ENCODE measurements around the gene HIPK4.
"Not testable (repeated sequence)": the region's sequence is repeated elsewhere in the genome, so short reads cannot be mapped to it uniquely, and the experiment has no call there.

HIPK4 gene

DNA sequence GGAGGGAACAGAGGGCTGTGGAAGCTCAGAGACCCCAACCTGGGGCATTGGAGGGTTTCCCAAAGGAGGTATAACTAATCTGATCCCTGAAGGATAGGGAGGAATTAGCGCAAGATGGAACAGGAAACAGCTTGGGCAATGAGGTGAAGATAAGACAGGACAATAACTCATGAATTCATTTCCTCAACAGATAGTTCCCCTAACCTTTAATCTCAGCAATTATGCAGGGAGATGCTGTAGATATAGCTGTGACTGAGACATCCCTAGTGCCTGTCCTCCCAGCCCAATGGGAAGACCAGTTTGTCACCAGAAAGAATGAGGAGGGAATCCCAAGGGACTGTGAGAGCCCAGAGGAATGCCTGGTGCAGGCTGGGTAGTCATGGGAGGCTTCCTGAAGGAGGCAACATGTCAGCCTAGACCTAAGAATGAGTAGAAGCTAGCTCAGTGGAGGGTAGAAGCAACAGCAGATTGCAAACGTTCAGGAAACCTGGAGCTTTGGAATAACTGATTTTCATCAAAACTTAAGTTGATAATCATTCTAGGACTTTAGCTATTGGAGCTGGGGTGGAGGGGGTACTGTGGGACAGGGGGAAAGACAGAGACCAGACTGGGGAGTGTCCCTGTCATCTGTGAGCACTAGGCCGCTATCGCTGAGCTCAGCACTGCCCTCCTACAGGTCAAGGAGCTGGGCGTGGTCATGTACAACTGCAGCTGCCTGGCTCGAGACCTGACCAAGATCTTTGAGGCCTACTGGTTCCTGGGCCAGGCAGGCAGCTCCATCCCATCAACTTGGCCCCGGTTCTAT is 18.8 kb downstream of the HIPK4 start:
- H3K27ac ChIP-seq: no peak overlapping the region

DNA sequence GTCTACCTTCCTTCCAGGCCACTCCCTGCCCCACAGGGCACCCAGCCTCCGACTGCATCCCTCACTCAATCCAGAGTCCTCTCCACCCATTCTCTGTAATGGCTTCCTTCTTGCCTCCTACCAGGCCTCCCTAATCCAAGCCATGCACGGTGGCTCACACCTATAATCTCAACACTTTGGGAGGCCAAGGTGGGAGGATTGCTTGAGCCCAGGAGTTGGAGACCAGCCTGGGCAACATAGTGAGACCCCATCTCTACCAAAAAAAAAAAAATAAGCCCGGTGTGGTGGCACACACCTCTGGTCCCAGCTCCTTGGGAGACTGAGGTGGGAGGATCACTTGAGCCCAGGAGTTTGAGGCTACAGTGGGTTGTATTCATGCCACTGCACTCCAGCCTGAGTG is 19.7 kb downstream of the HIPK4 start:
- H3K27ac ChIP-seq, H3K4me3 ChIP-seq: not testable (repeated sequence)

More for the DNA sequence above, 18.8 kb downstream of the HIPK4 start:
- no peak overlapping the region for H3K4me3 ChIP-seq

DNA sequence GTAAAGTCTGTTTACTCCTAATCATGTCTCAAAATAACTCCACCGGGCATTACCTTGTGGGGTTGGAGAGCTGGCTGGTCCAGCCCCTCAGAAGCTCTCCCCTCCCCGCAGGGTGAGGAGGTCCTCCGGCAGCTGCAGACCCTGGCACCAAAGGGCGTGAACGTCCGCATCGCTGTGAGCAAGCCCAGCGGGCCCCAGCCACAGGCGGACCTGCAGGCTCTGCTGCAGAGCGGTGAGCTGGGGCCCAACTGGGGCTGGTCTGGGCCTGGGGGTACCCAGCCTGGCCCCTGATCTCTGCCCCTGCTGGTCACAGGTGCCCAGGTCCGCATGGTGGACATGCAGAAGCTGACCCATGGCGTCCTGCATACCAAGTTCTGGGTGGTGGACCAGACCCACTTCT is 20.2 kb downstream of the HIPK4 start:
- Histone ChIP-seq H3K4me3 (no peak overlapping the region), H3K27ac (no peak overlapping the region)

DNA sequence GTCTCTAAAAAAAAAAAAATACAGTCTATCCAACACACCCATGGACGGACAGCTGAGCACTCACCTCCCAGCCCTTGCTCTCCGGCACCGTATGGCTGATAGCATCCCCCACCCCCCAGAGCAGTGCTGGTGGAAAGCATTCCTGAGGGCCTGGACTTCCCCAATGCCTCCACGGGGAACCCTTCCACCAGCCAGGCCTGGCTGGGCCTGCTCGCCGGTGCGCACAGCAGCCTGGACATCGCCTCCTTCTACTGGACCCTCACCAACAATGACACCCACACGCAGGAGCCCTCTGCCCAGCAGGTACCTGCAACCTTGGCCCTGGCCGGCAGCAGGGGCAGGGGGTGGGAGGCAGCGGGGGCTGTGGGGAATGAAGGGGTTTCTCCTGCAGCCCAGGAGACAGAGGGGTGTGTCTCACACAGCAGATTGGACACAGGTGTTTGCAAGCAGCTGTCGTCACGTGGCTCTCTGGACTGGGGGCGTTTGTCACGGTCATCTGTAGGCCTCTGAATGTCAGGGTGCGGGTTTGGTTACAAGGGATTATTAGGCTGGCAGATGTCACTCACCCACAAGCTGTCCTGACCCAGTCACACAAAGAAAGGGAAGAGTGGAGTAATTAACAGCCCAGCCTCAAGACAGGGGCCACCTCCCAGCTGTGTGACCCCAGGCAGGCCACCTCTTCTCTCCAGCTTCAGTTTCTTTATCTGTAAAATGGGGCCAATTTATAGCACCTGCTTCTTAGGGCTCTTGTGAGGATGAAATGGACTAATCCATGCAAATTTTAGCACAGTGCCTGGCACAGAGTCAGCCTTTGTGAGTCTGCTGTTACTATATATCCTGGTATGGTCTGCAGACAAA is 22.2 kb downstream of the HIPK4 start:
- Histone ChIP-seq H3K4me3 (no peak overlapping the region), H3K27ac (peak overlapping the region in 1 of 21 experiments; percentile 37)

DNA sequence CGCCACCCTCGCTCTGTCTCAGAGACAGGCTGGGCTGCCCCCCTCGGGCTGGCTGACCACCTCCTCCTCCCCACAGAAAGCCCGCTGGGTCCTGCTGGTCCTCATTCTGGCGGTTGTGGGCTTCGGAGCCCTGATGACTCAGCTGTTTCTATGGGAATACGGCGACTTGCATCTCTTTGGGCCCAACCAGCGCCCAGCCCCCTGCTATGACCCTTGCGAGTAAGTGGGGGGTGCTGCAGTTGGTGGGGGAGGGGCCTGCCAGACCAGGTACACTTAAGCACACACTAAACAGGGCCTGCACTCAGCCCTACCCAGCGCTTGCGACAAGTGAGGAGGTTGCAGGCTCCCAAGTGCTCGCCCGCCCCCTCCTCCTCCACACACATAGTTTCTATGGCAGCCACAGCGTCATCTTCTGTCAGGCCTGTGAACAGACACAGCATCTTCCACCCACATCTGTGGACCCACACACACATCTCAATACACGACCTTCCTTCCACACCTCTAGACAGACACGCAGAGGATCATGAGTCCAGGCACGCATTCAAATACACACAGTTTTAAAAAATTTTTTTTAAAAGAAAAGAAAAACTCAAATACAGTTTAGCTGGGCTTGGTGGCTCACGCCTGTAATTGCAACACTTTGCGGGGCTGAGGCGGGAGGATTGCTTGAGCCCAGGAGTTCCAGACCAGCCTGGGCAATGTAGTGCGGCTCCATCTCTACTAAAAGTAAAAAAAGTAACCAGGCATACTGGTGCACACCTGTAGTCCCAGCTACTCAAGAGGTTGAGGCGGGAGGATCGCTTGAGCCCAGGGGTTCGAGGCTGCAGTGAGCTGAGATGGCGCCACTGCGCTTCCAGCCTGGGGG is 23.1 kb downstream of the HIPK4 start:
- peak overlapping the region in 1 of 7 experiments; percentile 26 for H3K4me3 ChIP-seq
- H3K27ac ChIP-seq: peak overlapping the region in 4 of 21 experiments; percentile 53 to 75 (median 64)

DNA sequence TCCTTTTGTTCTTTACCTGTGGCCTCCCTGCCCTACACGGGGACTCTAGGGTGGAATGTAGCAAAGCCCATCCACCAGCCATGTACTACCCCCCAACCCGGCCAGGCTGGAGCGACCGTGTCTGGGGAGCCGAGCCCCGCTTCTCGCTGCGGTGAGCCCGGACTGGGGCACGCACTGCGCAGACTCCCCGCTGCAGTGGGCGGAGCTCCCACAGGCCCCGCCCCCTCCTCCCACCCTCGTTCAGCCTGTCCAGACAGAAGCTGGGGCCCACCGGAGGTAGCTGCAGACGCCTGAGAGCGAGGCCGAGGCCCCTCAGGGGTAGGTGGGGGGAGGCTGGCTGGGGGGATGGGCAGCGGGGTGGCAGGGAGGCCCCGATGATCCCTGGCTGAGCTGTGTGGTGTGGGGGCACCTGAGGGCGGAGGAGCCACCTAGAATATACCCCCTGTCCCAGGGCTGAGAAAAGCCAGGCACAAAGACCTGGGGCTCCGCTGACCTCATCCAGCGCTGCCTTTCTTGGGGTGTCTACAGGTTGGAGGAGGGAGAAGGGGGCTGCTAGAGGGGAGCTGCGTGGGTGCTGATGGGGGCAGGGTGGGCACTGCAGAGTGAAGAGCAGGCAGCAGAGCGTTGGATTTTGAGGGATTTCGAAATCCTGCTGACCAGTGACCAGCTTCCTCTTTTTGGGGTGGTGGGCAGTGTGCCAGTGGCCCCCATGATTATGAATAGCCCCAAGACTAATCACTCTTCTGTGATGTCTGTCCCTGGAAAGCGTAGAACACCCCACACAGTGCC is 24.2 kb downstream of the HIPK4 start:
- peak overlapping the region; percentile 7 to 39 (median 17) for H3K4me3 ChIP-seq
- peak overlapping the region in 18 of 21 experiments; percentile 17 to 75 (median 55) for H3K27ac ChIP-seq

DNA sequence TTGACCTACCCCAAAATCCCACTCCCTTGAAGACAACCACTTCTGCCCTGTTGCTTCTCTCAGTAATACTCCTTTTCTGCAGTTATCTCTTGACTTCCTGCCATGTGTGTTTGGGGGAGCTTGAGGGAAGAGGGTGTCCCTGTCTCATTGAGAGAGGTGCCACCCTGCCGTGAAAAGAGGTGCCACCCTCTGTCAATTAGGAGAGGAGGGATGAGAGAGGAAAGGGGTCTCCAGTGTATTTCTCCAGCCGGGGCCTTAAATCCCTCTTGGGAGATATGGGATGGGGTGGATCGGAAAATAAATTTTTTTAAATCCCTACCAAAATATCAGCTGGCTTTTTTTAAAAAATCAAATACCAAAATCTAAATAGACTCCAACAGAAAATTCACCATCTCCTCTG is 25.0 kb downstream of the HIPK4 start:
- H3K27ac ChIP-seq: peak overlapping the region in 1 of 21 experiments; percentile 68
- peak overlapping the region in 2 of 7 experiments; percentile 14 to 39 for H3K4me3 ChIP-seq

DNA sequence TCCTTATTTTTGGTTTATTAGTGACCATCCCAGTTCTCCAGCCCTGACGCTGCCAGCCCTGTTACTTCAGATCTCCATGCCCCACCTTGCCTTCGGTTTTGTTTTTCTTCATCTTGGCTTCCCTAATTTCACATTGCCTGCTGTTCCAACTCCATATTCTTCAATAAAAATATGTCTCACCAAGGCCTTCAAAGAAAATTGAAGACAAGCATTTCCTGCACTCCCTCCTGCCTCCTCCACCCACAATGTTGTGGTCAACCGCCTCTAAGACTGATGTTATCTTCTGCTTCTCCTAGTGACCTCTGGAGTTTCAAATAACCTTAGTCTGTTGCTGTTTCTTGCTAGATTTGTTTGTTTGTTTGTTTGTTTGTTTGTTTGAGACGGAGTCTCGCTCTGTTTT is 26.9 kb downstream of the HIPK4 start:
- peak overlapping the region in 1 of 21 experiments; percentile 9 for H3K27ac ChIP-seq
- no peak overlapping the region for H3K4me3 ChIP-seq

DNA sequence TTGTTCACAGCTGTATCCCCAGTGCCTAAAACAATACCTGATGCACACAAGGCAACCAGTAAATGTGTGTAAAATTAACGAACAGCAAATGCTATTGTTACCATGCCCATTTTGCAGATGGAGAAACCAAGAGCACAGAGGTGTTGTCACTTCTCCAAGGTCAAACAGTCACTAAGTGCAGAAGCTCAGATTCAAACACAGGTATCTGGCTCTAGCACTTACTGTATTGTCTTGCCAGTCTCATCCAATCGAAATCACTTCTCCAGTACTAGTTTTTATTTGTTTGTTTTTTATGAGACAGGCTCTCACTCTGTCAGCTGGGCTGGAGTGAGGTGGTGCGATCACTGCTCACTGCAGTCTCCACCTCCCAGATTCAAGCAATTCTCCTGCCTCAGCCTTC is 27.8 kb downstream of the HIPK4 start:
- no peak overlapping the region for H3K4me3 ChIP-seq
- no peak overlapping the region for H3K27ac ChIP-seq

DNA sequence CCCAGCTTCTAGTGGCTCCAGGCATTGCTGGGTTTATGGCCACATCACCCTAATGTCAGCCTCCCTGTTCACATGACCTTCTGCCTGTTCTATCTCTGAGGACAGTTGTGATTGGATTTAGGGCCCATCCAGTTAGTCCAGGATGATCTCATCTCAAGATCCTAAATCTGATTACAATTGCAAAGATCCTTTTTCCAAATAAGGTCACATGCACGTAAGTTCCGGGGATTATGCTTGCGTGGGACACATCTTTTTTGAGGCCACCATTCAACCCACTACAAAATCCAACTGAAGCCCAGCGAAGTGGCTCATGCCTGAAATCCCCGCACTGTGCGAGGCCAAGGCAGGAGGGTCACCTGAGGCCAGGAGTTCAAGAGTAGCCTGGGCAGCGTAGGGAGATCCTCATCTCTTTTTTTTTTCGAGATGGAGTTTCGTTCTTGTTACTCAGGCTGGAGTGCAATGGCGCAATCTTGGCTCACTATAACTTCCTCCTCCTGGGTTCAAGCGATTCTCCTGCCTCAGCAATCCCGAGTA is 29.2 kb downstream of the HIPK4 start:
- H3K4me3 ChIP-seq: no peak overlapping the region
- H3K27ac ChIP-seq: peak overlapping the region in 1 of 21 experiments; percentile 27

DNA sequence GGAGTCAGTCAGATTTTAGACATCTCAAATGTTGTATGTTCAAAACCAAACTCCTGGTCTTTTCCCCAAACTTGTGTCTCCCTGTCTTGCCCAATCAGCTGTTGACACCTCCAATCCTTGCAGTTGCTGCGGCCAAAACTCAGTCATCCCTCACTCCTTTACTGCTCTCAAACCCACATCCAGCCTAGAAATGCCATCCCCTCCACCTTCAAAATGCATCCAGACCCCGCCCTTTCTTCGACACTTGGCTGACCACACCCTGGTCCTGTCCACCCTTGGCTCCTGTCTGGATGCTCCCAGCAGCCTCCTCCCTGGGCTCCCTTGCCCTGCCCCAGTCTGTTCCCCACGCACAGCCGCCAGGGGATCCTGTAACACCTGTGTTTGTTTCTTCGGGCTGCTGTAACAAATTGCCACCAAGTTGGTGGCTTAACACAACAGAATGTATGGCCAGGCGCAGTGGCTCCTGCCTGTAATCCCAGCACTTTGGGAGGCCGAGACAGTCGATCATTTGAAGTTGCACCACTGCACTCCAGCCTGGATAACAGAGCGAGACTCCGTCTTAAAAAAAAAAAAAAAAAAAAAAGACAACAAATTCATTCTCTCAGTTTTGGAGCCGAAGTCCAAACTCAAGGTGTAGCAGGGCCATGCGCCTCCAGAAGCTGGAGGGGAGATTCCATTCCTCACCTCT is 29.8 kb downstream of the HIPK4 start:
- Histone ChIP-seq H3K4me3 (no peak overlapping the region), H3K27ac (peak overlapping the region in 1 of 21 experiments; percentile 27)

DNA sequence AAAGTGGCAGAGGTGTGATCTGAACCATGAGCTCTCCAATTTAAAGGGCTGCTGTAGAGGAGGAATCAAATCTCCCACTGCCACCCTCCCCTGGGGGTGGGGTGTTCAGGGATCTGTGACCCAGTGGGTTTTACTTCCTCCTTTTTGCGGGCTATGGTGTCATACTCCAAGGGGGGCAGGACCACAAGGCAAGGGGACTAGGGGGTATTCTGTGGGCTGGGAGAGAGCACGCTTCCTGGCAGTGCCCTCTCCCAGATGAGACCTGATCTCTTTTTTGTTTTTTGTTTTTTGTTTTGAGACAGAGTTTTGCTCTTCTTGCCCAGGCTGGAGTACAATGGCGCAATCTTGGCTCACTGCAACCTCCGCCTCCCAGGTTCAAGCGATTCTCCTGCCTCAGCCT is 31.2 kb downstream of the HIPK4 start:
- H3K27ac ChIP-seq: peak overlapping the region in 1 of 21 experiments; percentile 16

DNA sequence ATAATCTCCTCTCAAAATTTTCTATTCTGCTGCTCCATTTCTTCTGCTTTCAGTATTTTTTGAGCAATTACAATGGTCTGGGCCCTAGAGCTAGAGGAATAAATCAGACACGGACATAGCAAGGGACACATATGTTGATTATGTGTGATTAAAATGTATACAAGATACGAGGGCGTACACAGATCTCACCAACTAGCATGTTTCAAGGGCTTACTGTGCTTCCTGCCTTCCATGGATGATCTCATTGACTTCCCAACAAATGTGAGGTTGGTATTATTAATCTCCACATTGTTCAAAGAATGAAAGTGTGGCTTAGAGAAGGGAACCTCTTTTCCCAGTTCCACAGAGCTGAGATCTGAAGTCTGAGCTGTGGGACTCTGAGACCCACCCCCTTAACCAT is 32.3 kb downstream of the HIPK4 start:
- H3K4me3 ChIP-seq: no peak overlapping the region
- H3K27ac ChIP-seq: peak overlapping the region in 2 of 21 experiments; percentile 7 to 39

More for the DNA sequence above, 31.2 kb downstream of the HIPK4 start:
- H3K4me3 ChIP-seq: no peak overlapping the region

DNA sequence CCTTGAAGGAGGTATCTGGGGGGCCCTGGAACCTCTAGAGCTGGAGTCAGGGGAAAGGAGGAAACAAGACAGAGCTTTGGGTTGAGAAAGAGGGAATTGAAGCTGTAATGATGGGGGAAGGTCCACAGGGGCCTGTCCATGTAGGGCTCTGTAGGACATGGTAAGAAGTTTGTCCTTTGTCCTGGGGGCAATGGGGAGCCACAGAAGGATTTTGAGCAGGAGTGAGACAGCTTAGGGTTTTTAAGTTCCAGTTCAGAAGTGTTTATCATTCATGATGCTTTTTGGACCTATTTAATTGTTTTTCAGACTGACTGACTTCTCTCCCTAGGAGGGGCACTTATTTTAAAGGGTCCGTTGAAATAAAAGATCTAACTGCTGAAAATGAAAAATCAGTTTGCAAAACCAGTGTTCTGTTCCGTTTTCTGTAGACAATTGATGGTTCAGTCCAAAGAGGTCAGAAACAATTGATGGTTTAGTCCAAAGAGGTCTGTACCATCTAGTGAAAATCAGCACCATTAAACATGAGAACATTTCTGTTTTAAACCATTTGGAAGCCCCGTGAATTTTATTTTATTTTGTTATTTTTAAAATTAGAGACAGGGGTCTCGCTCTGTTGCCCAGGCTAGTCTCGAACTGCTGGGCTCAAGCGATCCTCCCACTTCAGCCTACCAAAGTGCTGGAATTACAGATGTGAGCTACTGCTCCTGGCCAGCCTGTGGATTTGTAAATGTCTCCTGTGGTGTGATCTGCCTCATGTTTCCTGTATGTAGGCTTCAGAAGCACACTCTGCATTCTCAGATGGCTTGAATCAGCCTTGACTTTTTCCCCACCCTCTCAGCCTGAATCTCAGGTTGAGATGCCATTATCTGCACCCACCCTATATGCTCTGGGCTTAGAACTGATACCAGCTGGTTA is 33.0 kb downstream of the HIPK4 start:
- H3K4me3 ChIP-seq: no peak overlapping the region
- peak overlapping the region in 2 of 21 experiments; percentile 7 to 17 for H3K27ac ChIP-seq

DNA sequence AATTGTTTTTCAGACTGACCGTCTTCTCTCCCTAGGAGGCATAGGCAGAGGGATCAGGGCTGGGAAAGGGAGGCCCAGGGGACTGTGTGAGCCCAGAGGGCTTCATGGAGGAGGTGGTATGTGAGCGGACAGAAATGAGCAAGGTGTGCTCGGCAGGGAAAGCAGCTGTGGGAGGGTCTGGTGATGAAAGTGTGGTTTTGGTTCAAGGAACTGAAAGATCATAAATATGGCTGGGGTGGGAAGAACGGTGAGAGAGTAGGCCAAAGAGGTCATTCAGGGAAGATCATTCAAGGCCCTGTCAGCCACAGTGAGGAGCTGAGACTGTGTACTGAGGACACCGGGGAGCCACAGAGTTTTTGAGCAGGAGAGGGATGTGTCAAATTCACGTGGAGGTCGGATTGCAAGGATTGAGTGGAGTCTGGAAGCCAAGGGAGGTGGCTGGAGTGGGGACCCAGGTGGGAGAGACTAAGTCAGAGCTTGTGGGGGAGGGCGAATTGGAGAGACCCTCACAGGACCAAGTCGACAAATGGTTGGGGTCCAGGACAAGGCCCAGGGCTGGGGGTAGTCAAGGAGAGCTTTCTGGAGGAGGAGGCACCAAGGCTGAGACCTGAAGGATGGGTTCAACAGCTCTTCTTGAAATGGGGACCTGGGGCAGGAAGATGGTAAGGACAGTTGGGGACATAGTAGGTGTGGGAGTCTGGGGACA is 33.9 kb downstream of the HIPK4 start:
- Histone ChIP-seq H3K27ac (no peak overlapping the region), H3K4me3 (no peak overlapping the region)

DNA sequence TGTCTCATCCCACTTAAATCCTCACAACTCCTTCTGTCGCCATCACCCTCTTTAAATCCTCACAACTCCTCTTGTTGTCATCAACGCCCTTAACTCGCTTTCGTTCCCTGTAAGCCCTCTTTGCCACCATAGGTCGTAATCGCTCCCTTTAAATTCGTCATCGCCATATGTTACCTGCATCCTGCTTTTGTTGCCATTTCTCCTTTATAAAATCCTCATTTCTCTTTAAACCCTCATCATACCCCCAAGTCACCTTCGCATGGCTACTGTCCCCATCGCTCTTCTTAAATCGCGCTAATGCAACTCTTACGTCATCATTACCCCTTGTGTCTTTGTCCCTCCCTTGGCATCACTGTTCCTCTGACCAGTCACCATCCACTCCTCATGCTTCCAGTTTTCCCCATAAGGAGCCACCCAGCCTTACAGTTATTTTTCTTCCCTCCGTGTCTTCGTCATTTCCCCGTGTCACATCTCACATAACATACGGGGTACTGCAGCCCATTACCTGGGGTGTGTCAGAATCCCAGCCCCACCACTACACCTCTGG is 40.9 kb downstream of the HIPK4 start:
- H3K27ac ChIP-seq: peak overlapping the region in 19 of 21 experiments; percentile 54 to 89 (median 74)
- peak overlapping the region; percentile 52 to 84 (median 68) for H3K4me3 ChIP-seq
